ENCODE results near the gene MIOS.

The MIOS gene

GRCh38 chr7:7537711-7538110, 29.0 kb upstream of the MIOS start:
- Histone ChIP-seq H4K20me1 (ENCODE audit: control insufficient read depth, insufficient read depth, low read depth, low read length) (no peaks in the 10 kb centered on the region), H3K9me2 (replicated peaks; ENCODE audit: control insufficient read depth, low read length) (no peaks in the 10 kb centered on the region), H3K4me2 (ENCODE audit: low read length) (no peak overlapping the region), H3K4me3 (ENCODE audit: low read length) (no peak overlapping the region), H3K4me1 (ENCODE audit: control insufficient read depth, low read length) (no peaks in the 10 kb centered on the region), H3K36me3 (ENCODE audit: control insufficient read depth, low read length) (no peaks in the 10 kb centered on the region), H3K79me2 (ENCODE audit: control insufficient read depth, low read length) (no peaks in the 10 kb centered on the region), H3K27me3 (ENCODE audit: control insufficient read depth, low read length) (peaks cover 3% of the 10 kb centered on the region; the same call in 1 of the 2 replicates), H3K27ac (ENCODE audit: low read depth, low read length) (no peak overlapping the region), H3K9me3 (ENCODE audit: control insufficient read depth, insufficient read depth, low read length) (no peaks in the 10 kb centered on the region), H3F3A (ENCODE audit: control insufficient read depth, insufficient read depth) (no peaks in the 10 kb centered on the region)
- TF ChIP-seq CTCF (IDR thresholded peaks at IDR 0.05; ENCODE audit: low read depth, low read length, poor library complexity, severe bottlenecking) (no peak), EZH2phosphoT487 (IDR thresholded peaks at IDR 0.05; ENCODE audit: borderline replicate concordance, low read length) (no peak)

DNA sequence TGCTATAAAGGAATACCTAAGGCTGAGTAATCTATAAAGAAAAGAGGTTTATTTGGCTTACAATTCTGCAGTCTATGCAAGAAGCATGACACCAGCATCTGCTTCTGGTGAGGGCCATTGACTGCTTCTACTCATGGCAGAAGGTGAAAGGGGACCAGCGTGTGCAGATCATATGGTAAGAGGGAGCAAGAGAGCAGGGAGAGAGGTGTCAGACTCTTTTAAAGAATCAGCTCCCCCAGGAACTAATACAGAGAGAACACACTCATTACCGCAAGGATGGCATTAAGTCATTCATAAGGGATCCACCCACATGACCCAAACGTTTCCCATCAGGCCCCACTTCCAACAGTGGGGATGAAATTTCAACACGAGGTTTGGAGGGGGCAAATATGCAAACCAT, 27.5 kb upstream of the MIOS start:
- TF ChIP-seq EZH2phosphoT487 (IDR thresholded peaks at IDR 0.05; ENCODE audit: borderline replicate concordance, low read length) (no peak), CTCF (IDR thresholded peaks at IDR 0.05; ENCODE audit: low read depth, low read length, poor library complexity, severe bottlenecking) (no peak)
- Histone ChIP-seq H3K9me2 (replicated peaks; ENCODE audit: control insufficient read depth, low read length) (no peaks in the 10 kb centered on the region), H3K4me1 (ENCODE audit: control insufficient read depth, low read length) (no peaks in the 10 kb centered on the region), H3K4me2 (ENCODE audit: low read length) (no peak overlapping the region), H3K9me3 (ENCODE audit: control insufficient read depth, insufficient read depth, low read length) (no peaks in the 10 kb centered on the region), H4K20me1 (ENCODE audit: control insufficient read depth, insufficient read depth, low read depth, low read length) (no peaks in the 10 kb centered on the region), H3F3A (ENCODE audit: control insufficient read depth, insufficient read depth) (no peaks in the 10 kb centered on the region), H3K27me3 (ENCODE audit: control insufficient read depth, low read length) (peaks cover under 1% of the 10 kb centered on the region; the same call in 1 of the 2 replicates), H3K4me3 (ENCODE audit: low read length) (no peak overlapping the region), H3K36me3 (ENCODE audit: control insufficient read depth, low read length) (no peaks in the 10 kb centered on the region), H3K79me2 (ENCODE audit: control insufficient read depth, low read length) (no peaks in the 10 kb centered on the region), H3K27ac (ENCODE audit: low read depth, low read length) (no peak overlapping the region)

- Histone ChIP-seq H3K27ac (ENCODE audit: low read depth, low read length) (no peak overlapping the region), H4K20me1 (ENCODE audit: control insufficient read depth, insufficient read depth, low read depth, low read length) (no peaks in the 10 kb centered on the region), H3K27me3 (ENCODE audit: control insufficient read depth, low read length) (no peaks in the 10 kb centered on the region; the same call in 1 of the 2 replicates)
These were observed 27.0 kb upstream of the MIOS start for GRCh38 chr7:7539711-7540110.

More at GRCh38 chr7:7539711-7540110, 27.0 kb upstream of the MIOS start:
- Histone ChIP-seq H3K4me2 (ENCODE audit: low read length) (no peak overlapping the region), H3K4me1 (ENCODE audit: control insufficient read depth, low read length) (no peaks in the 10 kb centered on the region), H3K9me2 (replicated peaks; ENCODE audit: control insufficient read depth, low read length) (no peaks in the 10 kb centered on the region), H3K79me2 (ENCODE audit: control insufficient read depth, low read length) (no peaks in the 10 kb centered on the region), H3K36me3 (ENCODE audit: control insufficient read depth, low read length) (no peaks in the 10 kb centered on the region), H3F3A (ENCODE audit: control insufficient read depth, insufficient read depth) (no peaks in the 10 kb centered on the region), H3K9me3 (ENCODE audit: control insufficient read depth, insufficient read depth, low read length) (no peaks in the 10 kb centered on the region), H3K4me3 (ENCODE audit: low read length) (no peak overlapping the region)
- TF ChIP-seq CTCF (IDR thresholded peaks at IDR 0.05; ENCODE audit: low read depth, low read length, poor library complexity, severe bottlenecking) (no peak), EZH2phosphoT487 (IDR thresholded peaks at IDR 0.05; ENCODE audit: borderline replicate concordance, low read length) (no peak)

Measured in DOHH2 (cell line).